HL-60/S4 (cell line): Measurements from ENCODE around the gene TIMM21.

Experiments used
- in situ Hi-C: fragments of 300-500 bp; cut with MboI; formaldehyde crosslinking; loops from 2 replicates; pipeline ENCODE4 v1.14.3; 2022; ENCODE audit warnings: low sequenced_read_pairs

The TIMM21 gene

GRCh38 chr18:74146756-74147155 lies 1.6 kb upstream of the TIMM21 start:
- in situ Hi-C loops = no loop called here

- in situ Hi-C loops = no loop called here
Measured at GRCh38 chr18:74147491-74147778, 888 bp upstream of the TIMM21 start.

GRCh38 chr18:74148543-74149070 lies 284 bp downstream of the TIMM21 start:
- in situ Hi-C loops = no loop called here

GRCh38 chr18:74149878-74150277 lies 1.6 kb downstream of the TIMM21 start:
- in situ Hi-C loops = no loop called here

GRCh38 chr18:74152270-74152669 lies 3.9 kb downstream of the TIMM21 start:
- in situ Hi-C loops = no loop called here

GRCh38 chr18:74152857-74153256 lies 4.5 kb downstream of the TIMM21 start:
- in situ Hi-C loops = no loop called here

- in situ Hi-C loops = no loop called here
Measured at GRCh38 chr18:74153377-74153776, 5.1 kb downstream of the TIMM21 start.

- in situ Hi-C loops = no loop called here
Measured at GRCh38 chr18:74153793-74154192, 5.5 kb downstream of the TIMM21 start.

GRCh38 chr18:74154716-74155115 lies 6.4 kb downstream of the TIMM21 start:
- in situ Hi-C loops = no loop called here

GRCh38 chr18:74155276-74155675 lies 7.0 kb downstream of the TIMM21 start:
- in situ Hi-C loops = no loop called here

- in situ Hi-C loops = no loop called here
Measured at GRCh38 chr18:74163019-74163660, 14.8 kb downstream of the TIMM21 start.

GRCh38 chr18:74166386-74166785 lies 18.1 kb downstream of the TIMM21 start:
- in situ Hi-C loops = no loop called here

- in situ Hi-C loops = no loop called here
Measured at GRCh38 chr18:74171910-74172606, 23.7 kb downstream of the TIMM21 start.

- in situ Hi-C loops = no loop called here
Measured at GRCh38 chr18:74172697-74173433, 24.5 kb downstream of the TIMM21 start.

GRCh38 chr18:74173434-74173750 lies 25.1 kb downstream of the TIMM21 start:
- in situ Hi-C loops = no loop called here

GRCh38 chr18:74175658-74176057 lies 27.3 kb downstream of the TIMM21 start:
- in situ Hi-C loops = loop anchor here (25.0 kb wide), 1 partner anchor 387 kb away; no protein-coding TSS in a partner anchor

GRCh38 chr18:74178884-74179283 lies 30.6 kb downstream of the TIMM21 start:
- in situ Hi-C loops = loop anchor here (25.0 kb wide), 1 partner anchor 383 kb away; no protein-coding TSS in a partner anchor

- in situ Hi-C loops = loop anchor here (25.0 kb wide), 1 partner anchor 383 kb away; no protein-coding TSS in a partner anchor
Measured at GRCh38 chr18:74179623-74180199, 31.4 kb downstream of the TIMM21 start.

- in situ Hi-C loops = loop anchor here (25.0 kb wide), 1 partner anchor 380 kb away; no protein-coding TSS in a partner anchor
Measured at GRCh38 chr18:74182335-74182734, 34.0 kb downstream of the TIMM21 start.

- in situ Hi-C loops = loop anchor here (25.0 kb wide), 1 partner anchor 379 kb away; no protein-coding TSS in a partner anchor
Measured at GRCh38 chr18:74183130-74183529, 34.8 kb downstream of the TIMM21 start.

- in situ Hi-C loops = loop anchor here (25.0 kb wide), 1 partner anchor 377 kb away; no protein-coding TSS in a partner anchor
Measured at GRCh38 chr18:74184875-74185274, 36.6 kb downstream of the TIMM21 start.
